Activated CD8-positive, alpha-beta memory T cell treated with anti-CD3 and anti-CD28 coated beads for 48 hours (primary cell): ENCODE results near the gene CCDC85B.
A peak's percentile ranks its signal among the peaks of the same experiment; 100 is the strongest.
"Not testable (repeated sequence)": the region's sequence is repeated elsewhere in the genome, so short reads cannot be mapped to it uniquely, and the experiment has no call there.

Experiments
- DNase-seq, 3 experiments: peaks; one replicate each; pipeline ENCODE4 v3.0.0-alpha.2; 2020; ENCODE audit warnings: low read depth in 2 of 3, low spot score in 2 of 3

CCDC85B gene

GRCh38 chr11:65890324-65891218, at the start of gene CCDC85B:
Gene CCDC85B (plus strand): TSS chr11:65890673. CDS start chr11:65890784, 111 bp downstream.
- peak; percentile 95 to 99 (median 97) for DNase-seq

- no peak for DNase-seq
These were observed 48.3 kb upstream of the CCDC85B start for GRCh38 chr11:65842144-65842543.

GRCh38 chr11:65843811-65844210, 46.7 kb upstream of the CCDC85B start:
- no peak for DNase-seq

GRCh38 chr11:65844231-65844872, 46.1 kb upstream of the CCDC85B start:
- no peak for DNase-seq

- DNase-seq: no peak
These were observed 42.7 kb upstream of the CCDC85B start for GRCh38 chr11:65847746-65848145.

- not testable (repeated sequence) for DNase-seq
These were observed 41.8 kb upstream of the CCDC85B start for GRCh38 chr11:65848693-65849092.

- no peak for DNase-seq
These were observed 41.1 kb upstream of the CCDC85B start for GRCh38 chr11:65849366-65849765.

- DNase-seq: no peak
These were observed 40.7 kb upstream of the CCDC85B start for GRCh38 chr11:65849771-65850216.

- DNase-seq: no peak
These were observed 40.0 kb upstream of the CCDC85B start for GRCh38 chr11:65850217-65851082.

- no peak for DNase-seq
These were observed 39.3 kb upstream of the CCDC85B start for GRCh38 chr11:65851083-65851579.

- DNase-seq: no peak
These were observed 38.5 kb upstream of the CCDC85B start for GRCh38 chr11:65851811-65852507.

- DNase-seq: no peak
These were observed 37.8 kb upstream of the CCDC85B start for GRCh38 chr11:65852508-65853245.

GRCh38 chr11:65853246-65853979, 37.1 kb upstream of the CCDC85B start:
- no peak for DNase-seq

- no peak for DNase-seq
These were observed 36.3 kb upstream of the CCDC85B start for GRCh38 chr11:65854161-65854592.

- DNase-seq: no peak
These were observed 35.3 kb upstream of the CCDC85B start for GRCh38 chr11:65854852-65855837.

- DNase-seq: no peak
These were observed 34.5 kb upstream of the CCDC85B start for GRCh38 chr11:65855927-65856363.

- peak; percentile 65 to 76 (median 75) for DNase-seq
These were observed 33.6 kb upstream of the CCDC85B start for GRCh38 chr11:65856689-65857499.
